ENCODE measurements around the gene SCAI.

DNA sequence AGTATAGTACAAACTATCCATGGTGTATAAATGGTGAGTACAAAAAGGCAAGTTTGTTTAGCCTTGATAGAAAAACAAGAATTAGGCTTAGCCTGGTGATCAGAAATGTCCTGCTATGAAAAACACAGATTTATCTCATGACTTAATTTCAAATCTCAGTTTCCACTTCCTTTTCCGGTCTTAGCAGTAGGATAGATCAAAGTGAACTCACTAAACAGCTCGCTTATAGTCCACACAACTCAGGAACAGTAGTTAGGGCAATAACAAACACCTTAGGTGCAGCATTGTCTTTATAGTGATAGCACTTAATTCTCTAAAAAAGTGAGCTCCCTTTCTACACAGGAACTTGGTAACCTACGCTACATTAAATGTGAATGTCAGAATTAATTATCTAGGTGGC lies 213.9 kb downstream of the SCAI start:
- TF ChIP-seq, protein P1, sequence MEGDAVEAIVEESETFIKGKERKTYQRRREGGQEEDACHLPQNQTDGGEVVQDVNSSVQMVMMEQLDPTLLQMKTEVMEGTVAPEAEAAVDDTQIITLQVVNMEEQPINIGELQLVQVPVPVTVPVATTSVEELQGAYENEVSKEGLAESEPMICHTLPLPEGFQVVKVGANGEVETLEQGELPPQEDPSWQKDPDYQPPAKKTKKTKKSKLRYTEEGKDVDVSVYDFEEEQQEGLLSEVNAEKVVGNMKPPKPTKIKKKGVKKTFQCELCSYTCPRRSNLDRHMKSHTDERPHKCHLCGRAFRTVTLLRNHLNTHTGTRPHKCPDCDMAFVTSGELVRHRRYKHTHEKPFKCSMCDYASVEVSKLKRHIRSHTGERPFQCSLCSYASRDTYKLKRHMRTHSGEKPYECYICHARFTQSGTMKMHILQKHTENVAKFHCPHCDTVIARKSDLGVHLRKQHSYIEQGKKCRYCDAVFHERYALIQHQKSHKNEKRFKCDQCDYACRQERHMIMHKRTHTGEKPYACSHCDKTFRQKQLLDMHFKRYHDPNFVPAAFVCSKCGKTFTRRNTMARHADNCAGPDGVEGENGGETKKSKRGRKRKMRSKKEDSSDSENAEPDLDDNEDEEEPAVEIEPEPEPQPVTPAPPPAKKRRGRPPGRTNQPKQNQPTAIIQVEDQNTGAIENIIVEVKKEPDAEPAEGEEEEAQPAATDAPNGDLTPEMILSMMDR (IDR thresholded peaks at IDR 0.05) = no peak
- no peak for TF ChIP-seq POLR2A (IDR thresholded peaks at IDR 0.05; ENCODE audit: low read depth)
